ENCODE measurements around the gene MSL3B.

The MSL3B gene

DNA sequence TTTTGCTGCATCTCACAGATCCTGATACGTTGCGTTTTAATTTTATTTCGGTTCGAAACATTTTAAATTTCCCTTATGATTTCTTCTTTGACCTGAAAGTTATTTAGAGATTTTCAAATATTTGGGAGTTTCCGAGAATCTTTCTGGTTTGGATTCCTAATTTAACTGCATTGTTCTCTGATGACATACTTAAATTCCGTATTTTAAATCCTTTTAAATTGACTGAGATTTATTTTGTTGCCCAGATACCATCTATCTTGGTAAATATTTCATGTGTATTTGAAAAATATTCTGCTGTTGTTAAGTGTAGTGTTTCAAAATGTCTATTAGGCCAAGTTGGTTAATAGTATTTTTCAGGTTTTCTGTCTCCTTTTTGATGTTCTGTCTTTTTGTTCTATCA lies 52.3 kb downstream of the MSL3B start:
- H3K27ac ChIP-seq (ENCODE audit: low read length): no peak overlapping the region
- H4K20me1 ChIP-seq (ENCODE audit: insufficient read depth, low read length): no peaks in the 10 kb centered on the region

More for the DNA sequence above, 52.3 kb downstream of the MSL3B start:
- H3K9ac ChIP-seq (ENCODE audit: low read length): no peak overlapping the region
- no peak for DNase-seq
- H3K9me2 ChIP-seq (replicated peaks; ENCODE audit: insufficient read depth, low read length): no peaks in the 10 kb centered on the region
- no peak overlapping the region for H3K4me2 ChIP-seq (ENCODE audit: low read depth, low read length)
- no peaks in the 10 kb centered on the region for H3K9me3 ChIP-seq (replicated peaks; ENCODE audit: insufficient read depth, low read length)
- no peaks in the 10 kb centered on the region for H3K36me3 ChIP-seq (replicated peaks; ENCODE audit: insufficient read depth, low read length)
- TF ChIP-seq EZH2 (optimal IDR thresholded peaks at IDR 0.05; ENCODE audit: low read depth, low read length): no peak
- no peak for TF ChIP-seq EZH2phosphoT487 (IDR thresholded peaks at IDR 0.05; ENCODE audit: low read length)
- TF ChIP-seq, protein P1, sequence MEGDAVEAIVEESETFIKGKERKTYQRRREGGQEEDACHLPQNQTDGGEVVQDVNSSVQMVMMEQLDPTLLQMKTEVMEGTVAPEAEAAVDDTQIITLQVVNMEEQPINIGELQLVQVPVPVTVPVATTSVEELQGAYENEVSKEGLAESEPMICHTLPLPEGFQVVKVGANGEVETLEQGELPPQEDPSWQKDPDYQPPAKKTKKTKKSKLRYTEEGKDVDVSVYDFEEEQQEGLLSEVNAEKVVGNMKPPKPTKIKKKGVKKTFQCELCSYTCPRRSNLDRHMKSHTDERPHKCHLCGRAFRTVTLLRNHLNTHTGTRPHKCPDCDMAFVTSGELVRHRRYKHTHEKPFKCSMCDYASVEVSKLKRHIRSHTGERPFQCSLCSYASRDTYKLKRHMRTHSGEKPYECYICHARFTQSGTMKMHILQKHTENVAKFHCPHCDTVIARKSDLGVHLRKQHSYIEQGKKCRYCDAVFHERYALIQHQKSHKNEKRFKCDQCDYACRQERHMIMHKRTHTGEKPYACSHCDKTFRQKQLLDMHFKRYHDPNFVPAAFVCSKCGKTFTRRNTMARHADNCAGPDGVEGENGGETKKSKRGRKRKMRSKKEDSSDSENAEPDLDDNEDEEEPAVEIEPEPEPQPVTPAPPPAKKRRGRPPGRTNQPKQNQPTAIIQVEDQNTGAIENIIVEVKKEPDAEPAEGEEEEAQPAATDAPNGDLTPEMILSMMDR (IDR thresholded peaks at IDR 0.05; ENCODE audit: low read length): no peak
- no peak overlapping the region for H3K4me3 ChIP-seq (ENCODE audit: low read length)
- no peak overlapping the region for H2AFZ ChIP-seq (ENCODE audit: low read length)
- no peaks in the 10 kb centered on the region for H3K27me3 ChIP-seq (replicated peaks; ENCODE audit: insufficient read depth, low read length)
- H3F3A ChIP-seq (ENCODE audit: insufficient read depth, low read length): no peaks in the 10 kb centered on the region
- H3K4me1 ChIP-seq (ENCODE audit: low read length): no peaks in the 10 kb centered on the region
- no peaks in the 10 kb centered on the region for H3K79me2 ChIP-seq (ENCODE audit: low read length)
